GM12872 (cell line): ENCODE measurements around the gene RASSF5.

ENCODE experiments used
- CTCF ChIP-seq: IDR thresholded peaks from 3 replicates; pipeline ENCODE4 v1.5.1; 2011; ENCODE audit warnings: low read depth, mild to moderate bottlenecking, low read length, moderate library complexity; ENCODE audit not compliant: insufficient read depth

The RASSF5 gene

GRCh38 chr1:206512058-206512850, 4.9 kb downstream of the RASSF5 start:
- no peak for TF ChIP-seq CTCF

- TF ChIP-seq CTCF: no peak
Measured at GRCh38 chr1:206512851-206513180, 5.5 kb downstream of the RASSF5 start.

- TF ChIP-seq CTCF: no peak
Measured at GRCh38 chr1:206513312-206514111, 6.2 kb downstream of the RASSF5 start.

- no peak for TF ChIP-seq CTCF
Measured at GRCh38 chr1:206514813-206515387, 7.6 kb downstream of the RASSF5 start.

GRCh38 chr1:206516728-206516990, 9.3 kb downstream of the RASSF5 start:
- no peak for TF ChIP-seq CTCF

- TF ChIP-seq CTCF: no peak
Measured at GRCh38 chr1:206517784-206518183, 10.5 kb downstream of the RASSF5 start.

GRCh38 chr1:206518206-206518605, 10.9 kb downstream of the RASSF5 start:
- no peak for TF ChIP-seq CTCF
